Fibroblast of lung (primary cell): ENCODE data around the gene LYZL6. TPM values are rescaled to one million over a fixed set of nuclear protein-coding genes. Genes with fewer than 3 reads are reported as not detected.

Experiments
- DNase-seq, 2 donors: peaks; one replicate each; pipeline versions ENCODE4 v3.0.0 to v3.0.0-alpha.2; 2010; ENCODE audit warnings: low read depth in 2 of 2
- H2AFZ ChIP-seq: 2 replicates; pipeline ENCODE4 v1.5.1; 2012; ENCODE audit warnings: low read length, control low read depth, inconsistent platforms
- H3K27ac ChIP-seq: 2 replicates; pipeline ENCODE4 v1.5.1; 2011; ENCODE audit warnings: low read length, control low read depth; ENCODE audit not compliant: insufficient read depth
- H3K27me3 ChIP-seq: 2 replicates; pipeline ENCODE4 v1.5.1; 2011; ENCODE audit warnings: mild to moderate bottlenecking, low read length; ENCODE audit not compliant: control insufficient read depth, insufficient read depth
- H3K36me3 ChIP-seq: 2 replicates; pipeline ENCODE4 v1.5.1; 2011; ENCODE audit warnings: low read length; ENCODE audit not compliant: control insufficient read depth, insufficient read depth
- H3K4me1 ChIP-seq: 2 replicates; pipeline ENCODE4 v1.5.1; 2011; ENCODE audit warnings: low read length; ENCODE audit not compliant: control insufficient read depth, insufficient read depth; ENCODE audit errors: extremely low read depth
- H3K4me2 ChIP-seq: 2 replicates; pipeline ENCODE4 v1.5.1; 2011; ENCODE audit warnings: low read length, control low read depth; ENCODE audit not compliant: insufficient read depth; ENCODE audit errors: extremely low read depth
- H3K4me3 ChIP-seq, 4 experiments: fragments of 200-600 bp in 1 of 4; sonication (generic) in 1 of 4; replicated peaks in 1 of 4; 2 replicates each; pipeline ENCODE4 v1.5.1; 2011 to 2016; ENCODE audit warnings: low read length in 4 of 4, low read depth in 3 of 4, mild to moderate bottlenecking in 3 of 4, control low read depth in 2 of 4, inconsistent platforms in 1 of 4, mixed read lengths in 1 of 4; ENCODE audit not compliant: insufficient read depth in 1 of 4; ENCODE audit errors: control extremely low read depth in 1 of 4
- H3K79me2 ChIP-seq: 2 replicates; pipeline ENCODE4 v1.5.1; 2012; ENCODE audit warnings: mild to moderate bottlenecking, low read length, inconsistent platforms; ENCODE audit not compliant: control insufficient read depth, insufficient read depth
- H3K9ac ChIP-seq: 2 replicates; pipeline ENCODE4 v1.5.1; 2011; ENCODE audit warnings: mild to moderate bottlenecking, low read length, control low read depth; ENCODE audit not compliant: insufficient read depth
- H3K9me3 ChIP-seq: 2 replicates; pipeline ENCODE4 v1.5.1; 2012; ENCODE audit warnings: low read depth, low read length; ENCODE audit not compliant: control insufficient read depth, insufficient read depth
- H4K20me1 ChIP-seq: 2 replicates; pipeline ENCODE4 v1.5.1; 2011; ENCODE audit warnings: low read length; ENCODE audit not compliant: control insufficient read depth, insufficient read depth; ENCODE audit errors: extremely low read depth
- CTCF ChIP-seq, 2 donors: IDR thresholded peaks in 1 of 2; conservative IDR thresholded peaks in 1 of 2; 1 replicate in 1 of 2; 2 replicates in 1 of 2; pipeline ENCODE4 v1.5.1; 2011 to 2012; ENCODE audit warnings: low read length in 2 of 2, control low read depth in 1 of 2, inconsistent platforms in 1 of 2, low read depth in 1 of 2, mild to moderate bottlenecking in 1 of 2
- EZH2 ChIP-seq: IDR thresholded peaks from 2 replicates; pipeline ENCODE4 v1.5.1; 2012; ENCODE audit warnings: low read length, control low read depth, mild to moderate bottlenecking; ENCODE audit errors: missing control alignments
- polyA plus RNA-seq, 2 donors: library from polyadenylated mRNA; depleted of rRNA in 1 of 2; stranded (reverse) in 1 of 2; unstranded in 1 of 2; fragments of >200 nt; gene quantifications; 2 replicates each; pipeline ENCODE4 v1.2.1, GENCODE V29; 2011 to 2012; ENCODE audit warnings: missing spikeins in 1 of 2
- total RNA-seq: library from RNA; depleted of rRNA; stranded (reverse); fragments of >200 nt; gene quantifications from 2 replicates; pipeline ENCODE4 v1.2.1, GENCODE V29; 2014

Gene LYZL6
- total and polyA plus RNA-seq, 2 donors (not counting 1 experiment from before 2014, with no cell fraction given), result not detected

- no peak overlapping the region for H3K4me3 ChIP-seq
- no peaks in the 10 kb centered on the region for H3K9me3 ChIP-seq
- TF ChIP-seq CTCF (conservative IDR thresholded peaks at IDR 0.05 in 1 of 2, IDR thresholded peaks at IDR 0.05 in 1 of 2; ENCODE audit: low read depth in 1 of 2, low read length in 2 of 2), result no peak
- no peak for TF ChIP-seq EZH2
- H4K20me1 ChIP-seq, result no peaks in the 10 kb centered on the region
- H3K4me1 ChIP-seq, result no peaks in the 10 kb centered on the region
- H3K9ac ChIP-seq, result no peak overlapping the region
- H3K27me3 ChIP-seq, result no peaks in the 10 kb centered on the region
- H3K4me2 ChIP-seq, result no peak overlapping the region
- DNase-seq, result peak; percentile 47 to 62
- no peak overlapping the region for H3K27ac ChIP-seq
- H3K36me3 ChIP-seq, result no peaks in the 10 kb centered on the region
- H2AFZ ChIP-seq, result peak overlapping the region; percentile 39
- no peaks in the 10 kb centered on the region for H3K79me2 ChIP-seq
Observed at GRCh38 chr17:35889818-35890773, 53.4 kb downstream of the LYZL6 start.

- Histone ChIP-seq H3K36me3 (no peaks in the 10 kb centered on the region), H4K20me1 (no peaks in the 10 kb centered on the region), H3K9me3 (no peaks in the 10 kb centered on the region), H3K4me1 (no peaks in the 10 kb centered on the region), H2AFZ (no peak overlapping the region), H3K4me2 (no peak overlapping the region), H3K27me3 (no peaks in the 10 kb centered on the region), H3K9ac (no peak overlapping the region), H3K4me3 (no peak overlapping the region), H3K79me2 (no peaks in the 10 kb centered on the region), H3K27ac (no peak overlapping the region)
- DNase-seq, result no peak
- no peak for TF ChIP-seq EZH2
- no peak for TF ChIP-seq CTCF (conservative IDR thresholded peaks at IDR 0.05 in 1 of 2, IDR thresholded peaks at IDR 0.05 in 1 of 2; ENCODE audit: low read depth in 1 of 2, low read length in 2 of 2)
Observed at GRCh38 chr17:35889241-35889640, 54.3 kb downstream of the LYZL6 start.

Other genes with a start within 250 kb of the LYZL6 start
- 1.5 and 4.1 TPM in 2 replicates for gene RASL10B, start 212.1 kb downstream of the LYZL6 start, total RNA-seq
- gene RASL10B, start 212.1 kb downstream of the LYZL6 start, polyA plus RNA-seq, result 0.44 and 0.78 TPM in 2 replicates
- not detected in 2 replicates for gene GAS2L2, start 190.5 kb downstream of the LYZL6 start, total RNA-seq
- gene GAS2L2, start 190.5 kb downstream of the LYZL6 start, polyA plus RNA-seq, result not detected in 2 replicates
- gene C17orf50, start 182.8 kb downstream of the LYZL6 start, total RNA-seq, result not detected in 2 replicates
- gene C17orf50, start 182.8 kb downstream of the LYZL6 start, polyA plus RNA-seq, result not detected in 2 replicates
- gene MMP28, start 148.1 kb downstream of the LYZL6 start, total RNA-seq, result 2.8 and 4.6 TPM in 2 replicates
- 0.49 and 1.1 TPM in 2 replicates for gene MMP28, start 148.1 kb downstream of the LYZL6 start, polyA plus RNA-seq
- 57.8 and 84.1 TPM in 2 replicates for gene TAF15, start 134.2 kb downstream of the LYZL6 start, total RNA-seq
- 22.9 and 30.5 TPM in 2 replicates for gene TAF15, start 134.2 kb downstream of the LYZL6 start, polyA plus RNA-seq
- gene HEATR9, start 74.8 kb downstream of the LYZL6 start, total RNA-seq, result not detected in 2 replicates
- not detected in 2 replicates for gene HEATR9, start 74.8 kb downstream of the LYZL6 start, polyA plus RNA-seq
- not detected in 2 replicates for gene CCL5, start 63.4 kb downstream of the LYZL6 start, total RNA-seq
- 0.03 and 0.07 TPM in 2 replicates for gene CCL5, start 63.4 kb downstream of the LYZL6 start, polyA plus RNA-seq
- under 0.01 and 0.83 TPM in 2 replicates for gene RDM1, start 12.9 kb downstream of the LYZL6 start, total RNA-seq
- gene RDM1, start 12.9 kb downstream of the LYZL6 start, polyA plus RNA-seq, result 0.48 and 0.75 TPM in 2 replicates
- gene CCL16, start 37.8 kb upstream of the LYZL6 start, total RNA-seq, result not detected in 2 replicates
- not detected in 2 replicates for gene CCL16, start 37.8 kb upstream of the LYZL6 start, polyA plus RNA-seq
- gene CCL14, start 43.0 kb upstream of the LYZL6 start, total RNA-seq, result not detected in 2 replicates
- gene CCL14, start 43.0 kb upstream of the LYZL6 start, polyA plus RNA-seq, result not detected in 2 replicates
- not detected in 2 replicates for gene CCL15, start 57.8 kb upstream of the LYZL6 start, total RNA-seq
- not detected in 2 replicates for gene CCL15, start 57.8 kb upstream of the LYZL6 start, polyA plus RNA-seq
- gene CCL23, start 74.3 kb upstream of the LYZL6 start, total RNA-seq, result not detected in 2 replicates
- gene CCL23, start 74.3 kb upstream of the LYZL6 start, polyA plus RNA-seq, result not detected in 2 replicates
- gene CCL18, start 120.6 kb upstream of the LYZL6 start, total RNA-seq, result not detected in 2 replicates
- gene CCL18, start 120.6 kb upstream of the LYZL6 start, polyA plus RNA-seq, result not detected in 2 replicates
- gene CCL3, start 146.4 kb upstream of the LYZL6 start, total RNA-seq, result not detected in 2 replicates
- gene CCL3, start 146.4 kb upstream of the LYZL6 start, polyA plus RNA-seq, result not detected in 2 replicates
- not detected in 2 replicates for gene CCL4, start 160.1 kb upstream of the LYZL6 start, total RNA-seq
- not detected in 2 replicates for gene CCL4, start 160.1 kb upstream of the LYZL6 start, polyA plus RNA-seq
- gene TBC1D3B, start 232.9 kb upstream of the LYZL6 start, total RNA-seq, result 1.8 and 2.3 TPM in 2 replicates
- 0.42 and 0.86 TPM in 2 replicates for gene TBC1D3B, start 232.9 kb upstream of the LYZL6 start, polyA plus RNA-seq